Cardiac fibroblast (primary cell): ENCODE measurements around the gene MYL7.

Experiments used
- DNase-seq, 2 donors: peaks; one replicate each; pipeline versions ENCODE4 v3.0.0 to v3.0.0-alpha.2; 2010; ENCODE audit warnings: low read depth in 2 of 2
- H3K4me3 ChIP-seq, 2 donors: replicated peaks in 1 of 2; 1 replicate in 1 of 2; 2 replicates in 1 of 2; pipeline ENCODE4 v1.5.1; 2011; ENCODE audit warnings: low read depth in 2 of 2, low read length in 2 of 2, mild to moderate bottlenecking in 2 of 2, moderate library complexity in 1 of 2
- CTCF ChIP-seq: IDR thresholded peaks from one replicate; pipeline ENCODE4 v1.5.1; 2011; ENCODE audit warnings: low read depth, mild to moderate bottlenecking, low read length, inconsistent platforms

MYL7 gene

GRCh38 chr7:44145479-44145968 lies 4.4 kb upstream of the MYL7 start:
- peak overlapping the region; percentile 38 to 45 for H3K4me3 ChIP-seq
- TF ChIP-seq CTCF = no peak
- DNase-seq = no peak

- H3K4me3 ChIP-seq = no peak overlapping the region
- DNase-seq = no peak
- TF ChIP-seq CTCF = no peak
These were observed 3.9 kb upstream of the MYL7 start for GRCh38 chr7:44144968-44145478.

GRCh38 chr7:44144426-44144967 lies 3.4 kb upstream of the MYL7 start:
- no peak overlapping the region for H3K4me3 ChIP-seq
- no peak for DNase-seq
- TF ChIP-seq CTCF = no peak

- DNase-seq = no peak
- TF ChIP-seq CTCF = no peak
These were observed 2.6 kb upstream of the MYL7 start for GRCh38 chr7:44143646-44144250.

GRCh38 chr7:44142028-44142427 lies 896 bp upstream of the MYL7 start:
- no peak overlapping the region for H3K4me3 ChIP-seq
- DNase-seq = no peak
- no peak for TF ChIP-seq CTCF

More at GRCh38 chr7:44143646-44144250, 2.6 kb upstream of the MYL7 start:
- no peak overlapping the region for H3K4me3 ChIP-seq

- H3K4me3 ChIP-seq = no peak overlapping the region
- no peak for TF ChIP-seq CTCF
- no peak for DNase-seq
These were observed 791 bp downstream of the MYL7 start for GRCh38 chr7:44140341-44140740.
